Measurements from ENCODE around the gene BEND5.

BEND5 gene

DNA sequence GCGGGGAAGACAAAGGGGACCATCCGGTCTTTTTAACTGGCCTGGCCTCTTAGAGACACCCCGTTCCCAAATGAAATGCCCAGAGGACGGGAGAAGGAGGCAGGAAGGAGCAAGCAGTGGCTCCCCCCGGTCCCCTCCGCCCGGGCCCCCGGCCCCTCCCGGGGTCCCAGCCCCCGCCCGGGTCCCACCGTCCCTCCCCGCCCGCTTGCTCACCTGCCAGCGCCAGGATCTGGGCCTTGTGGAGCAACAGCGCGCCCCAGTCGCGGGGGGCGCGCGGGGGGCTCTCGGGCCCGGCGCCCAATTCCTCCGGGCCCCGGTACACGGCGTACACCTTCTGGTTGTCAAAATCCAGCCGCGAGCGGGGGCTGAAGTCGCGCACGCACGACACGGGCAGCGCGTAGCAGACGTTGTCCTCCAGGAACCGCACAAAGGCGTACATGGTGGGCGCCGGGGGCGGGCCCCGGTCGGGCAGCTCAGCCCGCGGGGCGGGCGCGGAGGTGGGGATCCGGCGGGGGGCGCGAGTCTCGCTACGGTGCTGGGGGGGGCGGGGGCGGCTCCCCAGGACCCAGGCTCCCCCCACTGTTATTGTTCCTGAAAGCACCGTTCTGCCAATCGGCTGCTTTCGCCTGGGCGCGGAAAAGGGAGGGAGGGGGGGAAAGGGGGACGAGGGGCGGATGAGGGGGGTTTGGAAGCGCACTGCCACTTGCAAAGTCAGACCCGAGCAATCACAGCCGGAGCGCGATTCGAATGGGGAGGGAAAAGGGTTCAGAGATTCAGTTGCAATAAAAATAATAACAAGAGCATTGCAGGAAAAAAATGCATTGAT lies at the start of gene BEND5:
BEND5 (minus strand) TSS at position 499 of the 826 bp plus-strand sequence; CDS start at position 439, 60 bp downstream.
- DNase-seq (ENCODE audit: low read depth), result no peak

DNA sequence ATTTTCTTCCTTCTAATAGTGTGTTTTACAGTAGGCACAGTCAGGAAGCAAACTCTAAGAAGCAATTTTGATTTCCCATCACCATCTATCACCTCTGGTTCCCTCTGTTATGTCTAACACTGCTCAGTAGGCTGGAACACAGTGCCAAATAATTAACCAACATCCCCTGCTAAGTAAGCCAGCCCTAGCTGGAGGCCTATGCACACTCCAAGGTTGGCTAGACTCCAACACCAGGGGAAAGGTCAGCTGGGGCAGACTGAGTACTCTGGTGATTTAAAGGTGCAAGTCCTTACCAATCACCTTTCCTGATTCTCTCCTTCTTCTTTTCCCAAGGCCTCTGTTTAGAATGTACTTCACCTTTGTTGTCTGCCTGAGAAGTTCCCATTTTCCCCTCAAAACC lies 46.5 kb upstream of the BEND5 start:
- DNase-seq (ENCODE audit: low read depth), result no peak

GRCh38 chr1:48820491-48820890 lies 43.8 kb upstream of the BEND5 start:
- no peak for DNase-seq (ENCODE audit: low read depth)

- no peak for DNase-seq (ENCODE audit: low read depth)
Measured at GRCh38 chr1:48817505-48818114, 40.9 kb upstream of the BEND5 start.

- no peak for DNase-seq (ENCODE audit: low read depth)
Measured at GRCh38 chr1:48810740-48811139, 34.0 kb upstream of the BEND5 start.

DNA sequence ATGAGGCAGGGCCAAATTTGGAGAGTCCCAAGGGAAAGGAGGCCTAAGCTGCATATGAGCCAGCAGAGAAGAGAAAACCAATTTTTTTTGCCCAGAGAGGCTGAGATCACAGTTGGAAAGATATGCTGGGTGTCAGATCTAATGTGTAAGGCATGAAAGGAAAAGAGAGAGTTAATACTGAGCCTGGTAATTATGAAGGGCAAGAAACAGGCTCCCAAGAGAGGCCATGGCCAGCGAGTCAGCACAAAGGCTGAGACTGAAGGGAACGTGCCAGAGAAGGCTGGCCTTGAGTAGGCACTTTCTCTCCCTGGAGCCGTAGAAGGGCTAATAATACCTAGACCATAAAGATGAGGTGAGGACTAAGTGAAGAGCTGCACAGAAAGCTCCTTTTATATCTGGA lies 31.8 kb upstream of the BEND5 start:
- DNase-seq (ENCODE audit: low read depth), result no peak

DNA sequence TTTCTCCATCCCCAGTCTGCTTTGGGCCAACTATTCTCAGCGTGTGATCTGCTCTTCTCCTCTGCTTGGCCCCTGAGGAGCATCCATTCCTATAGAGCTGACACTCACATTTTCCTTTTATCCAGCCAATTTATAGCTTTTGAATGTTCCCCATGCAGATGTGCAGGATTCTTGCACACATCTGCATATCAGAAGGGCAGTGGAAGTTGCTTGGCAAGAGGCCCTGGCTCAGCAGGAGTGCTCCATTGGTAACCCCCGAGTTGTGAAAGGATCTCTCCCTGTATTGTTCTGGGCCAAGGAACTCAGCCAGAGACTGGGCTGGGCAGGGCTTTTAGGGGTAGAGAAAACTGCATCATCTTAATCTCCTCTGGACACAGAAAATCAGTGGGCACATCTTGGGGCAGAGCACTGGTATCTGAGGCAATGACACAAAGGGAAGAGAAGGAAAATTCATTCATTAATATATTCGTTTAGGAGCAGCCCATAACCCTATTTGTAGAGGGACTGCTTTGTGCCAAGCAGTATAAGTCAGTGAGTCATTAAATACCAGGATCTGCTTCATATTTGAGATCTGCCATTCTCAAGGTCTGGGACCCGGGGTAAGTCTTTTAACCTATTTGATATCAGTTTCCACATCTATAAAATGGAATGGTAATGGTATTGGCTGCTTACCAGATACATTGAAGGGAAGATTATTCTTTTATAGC lies 31.0 kb upstream of the BEND5 start:
- no peak for DNase-seq (ENCODE audit: low read depth)

DNA sequence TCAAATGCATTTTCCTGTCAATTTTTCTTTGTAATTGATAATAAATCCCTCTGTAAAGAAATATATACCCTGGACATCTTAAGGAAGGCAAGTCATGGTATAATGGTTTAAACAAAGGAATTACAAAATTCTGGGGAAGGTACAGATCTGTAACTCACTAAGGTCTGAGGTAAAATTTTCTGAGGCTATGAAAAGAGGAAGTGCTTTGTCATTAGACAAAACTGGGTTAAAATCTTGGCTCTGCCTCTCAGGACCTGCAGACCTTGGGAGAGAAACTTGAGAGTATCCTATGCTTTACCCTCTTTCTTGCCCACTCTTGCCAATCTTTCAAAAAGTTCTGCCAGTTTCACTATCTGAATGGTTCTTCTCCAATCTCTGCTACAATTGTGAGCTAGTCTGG lies 26.8 kb upstream of the BEND5 start:
- DNase-seq (ENCODE audit: low read depth), result no peak

- no peak for DNase-seq (ENCODE audit: low read depth)
Measured at GRCh38 chr1:48794816-48795215, 18.1 kb upstream of the BEND5 start.

GRCh38 chr1:48793863-48794262 lies 17.2 kb upstream of the BEND5 start:
- no peak for DNase-seq (ENCODE audit: low read depth)

- DNase-seq (ENCODE audit: low read depth), result no peak
Measured at GRCh38 chr1:48792961-48793360, 16.3 kb upstream of the BEND5 start.

DNA sequence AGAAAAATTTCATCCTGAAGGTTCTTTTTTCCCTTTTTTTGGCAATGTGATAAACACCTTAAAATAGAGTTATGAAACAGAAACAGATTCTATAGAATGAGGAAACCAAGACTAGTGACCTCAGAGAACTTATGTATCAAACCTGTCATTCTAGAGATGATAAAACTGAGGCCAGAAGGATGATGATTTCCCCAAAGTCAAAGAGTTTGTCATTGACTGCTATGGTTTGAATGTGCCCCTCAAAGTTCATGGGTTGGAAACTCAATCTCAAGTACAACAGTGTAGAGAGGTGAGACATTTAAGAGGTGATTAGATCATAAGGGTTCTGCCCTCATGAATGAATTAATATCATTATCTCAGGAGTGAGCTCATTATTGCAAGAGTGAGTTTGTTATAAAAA lies 13.7 kb upstream of the BEND5 start:
- no peak for DNase-seq (ENCODE audit: low read depth)

DNA sequence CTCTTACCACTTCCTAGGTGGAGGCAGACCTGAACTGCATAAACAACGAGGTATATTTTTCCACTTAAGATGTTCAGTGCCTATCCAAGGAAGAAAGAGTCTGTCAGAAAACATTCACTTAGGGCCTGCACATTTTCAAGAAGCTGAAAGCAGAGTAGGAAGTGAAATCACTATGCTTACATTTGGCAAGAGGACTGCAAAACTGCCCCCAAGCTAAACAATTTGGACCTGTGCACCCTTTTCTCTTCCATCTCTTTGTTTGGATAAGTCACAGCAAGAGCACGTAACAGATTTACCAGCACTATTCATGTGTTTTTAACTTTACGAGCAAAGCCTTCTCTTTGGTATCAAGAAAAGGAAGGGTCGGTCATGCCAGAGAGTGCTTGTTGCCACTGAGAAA lies 13.2 kb upstream of the BEND5 start:
- DNase-seq (ENCODE audit: low read depth), result no peak

DNA sequence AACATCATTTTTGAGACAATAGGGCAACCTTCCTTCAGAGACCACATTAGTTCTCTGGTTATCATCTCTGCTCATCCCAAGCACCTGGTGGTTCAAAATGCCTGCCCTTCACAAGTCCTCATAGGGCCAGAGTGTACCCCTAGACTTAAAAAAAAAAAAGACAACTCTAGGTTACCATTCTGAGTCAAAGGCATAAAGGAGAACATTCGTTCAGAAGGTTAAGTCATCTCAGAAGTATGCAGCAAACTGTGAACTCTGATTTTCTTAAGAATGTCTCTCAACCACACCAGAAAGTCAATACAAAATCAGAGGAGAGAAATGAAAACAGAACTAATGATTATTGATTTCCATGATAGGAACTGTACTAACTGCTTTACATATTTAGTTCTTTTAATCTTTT lies 9.2 kb upstream of the BEND5 start:
- no peak for DNase-seq (ENCODE audit: low read depth)

DNA sequence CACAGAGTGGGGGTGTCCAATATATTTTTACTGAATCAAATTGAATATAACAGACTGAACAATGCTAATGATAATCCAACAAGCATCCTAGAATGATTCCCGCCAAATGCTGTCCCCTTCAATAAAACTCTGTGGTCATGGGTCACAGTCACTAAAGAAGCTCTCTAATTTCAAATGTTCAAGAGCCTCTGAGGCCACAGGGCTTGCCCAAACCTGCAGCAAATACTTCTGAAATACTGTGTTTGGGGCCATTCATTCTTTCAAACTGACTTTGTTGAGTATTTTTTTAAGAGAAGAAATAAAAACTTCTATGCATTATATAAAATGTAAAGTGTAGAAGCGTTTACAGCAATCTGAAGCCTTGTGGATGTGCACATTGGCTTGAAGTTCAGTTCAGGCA lies 7.6 kb upstream of the BEND5 start:
- no peak for DNase-seq (ENCODE audit: low read depth)

DNA sequence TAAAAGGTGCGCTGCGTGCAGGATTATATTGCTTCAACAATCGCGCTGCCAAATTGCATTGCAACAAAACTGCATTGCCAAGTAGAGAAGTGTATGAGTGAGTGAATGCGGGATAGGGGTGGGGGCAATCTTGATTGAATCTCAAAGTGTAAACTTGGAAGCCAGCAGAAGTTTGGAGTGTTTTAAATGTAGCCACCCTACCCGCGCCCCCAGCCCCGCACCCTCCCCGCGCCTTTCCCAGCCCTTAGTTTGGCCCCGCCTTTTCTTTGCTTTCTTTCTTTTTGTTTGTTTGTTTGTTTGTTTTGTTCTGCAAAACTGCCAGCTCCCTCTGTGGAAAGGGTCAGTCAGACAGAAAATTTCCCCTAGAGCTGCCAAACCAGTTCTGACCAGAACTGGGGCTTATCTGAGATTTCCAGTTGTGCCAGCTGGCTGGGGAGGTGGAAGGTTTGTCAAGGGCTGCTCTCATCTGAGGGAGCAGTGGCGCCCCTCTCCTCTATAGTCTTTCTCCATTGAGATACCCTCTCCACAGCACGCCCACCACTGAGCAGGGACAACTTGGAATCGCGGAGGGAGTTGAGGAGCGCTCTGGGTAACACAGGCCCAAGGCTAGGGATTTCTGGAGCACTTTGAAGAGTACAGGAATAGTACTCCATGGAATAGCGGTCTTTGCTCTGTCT lies 666 bp upstream of the BEND5 start:
- DNase-seq (ENCODE audit: low read depth), result no peak

DNA sequence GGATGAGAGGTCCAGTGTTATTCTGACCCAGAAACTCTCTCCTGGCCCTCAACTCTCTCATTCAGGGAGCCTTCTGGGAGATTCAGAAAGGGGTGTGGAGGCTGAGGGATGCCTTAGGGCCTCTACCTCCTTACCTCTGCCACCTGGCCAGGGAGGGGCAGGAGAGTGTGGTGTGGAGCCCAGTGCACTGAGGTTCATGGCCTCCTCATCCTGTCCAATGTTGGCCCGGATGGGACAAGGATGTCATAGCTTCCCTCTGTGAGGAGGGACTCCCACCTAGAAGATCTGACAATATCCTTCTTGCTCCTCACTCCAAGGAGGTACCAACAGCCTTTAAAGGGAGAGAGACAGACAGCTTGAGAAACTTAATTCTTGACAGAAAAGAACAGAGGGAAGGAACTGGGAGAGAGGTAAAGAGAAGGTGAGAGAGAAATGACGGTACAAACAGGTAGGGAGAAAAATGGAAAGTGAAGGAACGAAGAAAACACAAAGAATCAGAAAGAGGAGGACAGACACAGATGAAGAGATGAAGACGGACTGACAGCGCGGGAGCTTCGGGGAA lies 779 bp downstream of the BEND5 start:
- DNase-seq (ENCODE audit: low read depth), result no peak

GRCh38 chr1:48773133-48773532 lies 3.6 kb downstream of the BEND5 start:
- no peak for DNase-seq (ENCODE audit: low read depth)

- DNase-seq (ENCODE audit: low read depth), result no peak
Measured at GRCh38 chr1:48772211-48772610, 4.5 kb downstream of the BEND5 start.

DNA sequence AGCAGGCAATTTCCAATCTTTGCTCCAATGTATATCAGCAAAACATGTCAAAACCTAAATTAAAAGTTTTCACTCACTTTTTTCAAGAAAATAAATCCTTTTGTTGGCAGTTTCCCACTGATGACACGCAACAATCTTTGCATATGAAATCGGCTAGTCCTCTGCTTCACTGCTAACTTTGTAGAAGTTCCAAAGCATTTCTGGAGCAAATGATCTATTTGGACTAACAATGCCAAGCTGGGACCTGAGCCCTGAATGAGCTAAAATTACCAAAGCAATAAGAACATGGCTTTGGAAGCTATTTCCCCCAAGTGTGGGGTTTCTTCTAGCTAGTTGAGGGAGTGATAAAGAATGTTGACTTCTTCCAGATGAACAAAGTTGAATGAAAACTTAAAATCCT lies 5.1 kb downstream of the BEND5 start:
- no peak for DNase-seq (ENCODE audit: low read depth)

GRCh38 chr1:48767975-48768510 lies 8.6 kb downstream of the BEND5 start:
- DNase-seq (ENCODE audit: low read depth), result no peak

DNA sequence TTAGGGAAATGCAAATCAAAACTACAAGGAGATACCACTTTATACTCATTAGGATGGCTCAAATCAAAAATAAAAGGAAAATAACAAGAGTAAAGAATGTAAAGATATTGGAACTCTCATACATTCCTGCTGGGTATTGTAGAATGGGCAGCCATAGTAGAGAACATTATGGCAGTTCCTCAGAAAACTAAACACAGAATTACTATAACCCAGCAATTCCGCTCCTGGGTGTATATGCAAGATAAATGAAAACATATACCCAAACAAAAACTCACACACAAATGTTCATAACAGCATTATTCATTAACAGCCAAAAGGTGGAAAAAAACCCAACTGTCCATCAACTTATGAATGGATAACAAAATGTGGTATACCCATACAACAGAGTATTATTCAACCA lies 11.4 kb downstream of the BEND5 start:
- no peak for DNase-seq (ENCODE audit: low read depth)
